ENCODE results near the gene NEK8. TPM values are rescaled to one million over a fixed set of nuclear protein-coding genes. Genes with fewer than 3 reads are reported as not detected.

NEK8 gene
- total RNA-seq, 1 donor from 2014 or later = 29.7 TPM

GRCh38 chr17:28700830-28701492 lies 27.6 kb upstream of the NEK8 start:
- Mint-ChIP-seq H3K9me3 (no peaks in the 10 kb centered on the region), H3K4me1 (no peaks in the 10 kb centered on the region), H3K27ac (no peak overlapping the region), H3K4me3 (no peak overlapping the region), H3K36me3 (ENCODE audit: low read depth) (peaks cover 91% of the 10 kb centered on the region), H3K27me3 (no peaks in the 10 kb centered on the region)
- ChIA-PET POLR2A (no interaction called here), CTCF (no interaction called here)
- DNase-seq (no peak), ATAC-seq (ENCODE audit: low read depth) (no peak)
- no peak for TF ChIP-seq CTCF (IDR thresholded peaks at IDR 0.05)
- intact Hi-C loops (cut with micrococcal nuclease) = no loop called here

- peaks cover 81% of the 10 kb centered on the region for H3K36me3 Mint-ChIP-seq (ENCODE audit: low read depth)
- no peak for ATAC-seq (ENCODE audit: low read depth)
- intact Hi-C loops (cut with micrococcal nuclease) = no loop called here
Measured at GRCh38 chr17:28702026-28702751, 26.4 kb upstream of the NEK8 start.

GRCh38 chr17:28702752-28703150 lies 25.8 kb upstream of the NEK8 start:
- Mint-ChIP-seq H3K9me3 (no peaks in the 10 kb centered on the region), H3K27ac (no peak overlapping the region), H3K4me1 (no peaks in the 10 kb centered on the region), H3K36me3 (ENCODE audit: low read depth) (peaks cover 75% of the 10 kb centered on the region), H3K27me3 (no peaks in the 10 kb centered on the region), H3K4me3 (no peak overlapping the region)
- intact Hi-C loops (cut with micrococcal nuclease) = no loop called here
- no peak for TF ChIP-seq CTCF (IDR thresholded peaks at IDR 0.05)
- DNase-seq = no peak
- no peak for ATAC-seq (ENCODE audit: low read depth)
- CTCF ChIA-PET = no interaction called here
- POLR2A ChIA-PET = interaction anchor here (1.4 kb wide), 1 partner anchor 8 kb away, joined by 5 read pairs; the partner anchor contains the start of gene PROCA1

More at GRCh38 chr17:28702026-28702751, 26.4 kb upstream of the NEK8 start:
- Mint-ChIP-seq H3K4me3 (no peak overlapping the region), H3K9me3 (no peaks in the 10 kb centered on the region), H3K27ac (no peak overlapping the region), H3K27me3 (no peaks in the 10 kb centered on the region), H3K4me1 (no peaks in the 10 kb centered on the region)
- no peak for TF ChIP-seq CTCF (IDR thresholded peaks at IDR 0.05)
- POLR2A ChIA-PET = interaction anchor here (1.4 kb wide), 1 partner anchor 9 kb away, joined by 5 read pairs; the partner anchor contains the start of gene PROCA1
- CTCF ChIA-PET = no interaction called here
- DNase-seq = no peak

- intact Hi-C loops (cut with micrococcal nuclease) = no loop called here
- no peak for TF ChIP-seq CTCF (IDR thresholded peaks at IDR 0.05)
- ChIA-PET POLR2A (interaction anchor here (0.7 kb wide), 1 partner anchor 203 kb away, joined by 3 read pairs; no protein-coding TSS in a partner anchor), CTCF (interaction anchor here (1.1 kb wide), 1 partner anchor 60 kb away, joined by 4 read pairs; no protein-coding TSS in a partner anchor)
- no peak for ATAC-seq (ENCODE audit: low read depth)
- no peak overlapping the region for H3K27ac Mint-ChIP-seq
- H3K4me3 Mint-ChIP-seq = no peak overlapping the region
- H3K9me3 Mint-ChIP-seq = no peaks in the 10 kb centered on the region
- H3K27me3 Mint-ChIP-seq = no peaks in the 10 kb centered on the region
- no peak for DNase-seq
- H3K36me3 Mint-ChIP-seq (ENCODE audit: low read depth) = peaks cover 66% of the 10 kb centered on the region
- H3K4me1 Mint-ChIP-seq = no peaks in the 10 kb centered on the region
Measured at GRCh38 chr17:28703552-28704218, 24.9 kb upstream of the NEK8 start.
